ENCODE measurements around the gene ACOT8. TPM values are rescaled to one million over a fixed set of nuclear protein-coding genes. Genes with fewer than 3 reads are reported as not detected.

Gene ACOT8
- total and polyA plus RNA-seq, 5 experiments from 2014 or later, result 29.6 to 46.2 (median 37.5) TPM

DNA sequence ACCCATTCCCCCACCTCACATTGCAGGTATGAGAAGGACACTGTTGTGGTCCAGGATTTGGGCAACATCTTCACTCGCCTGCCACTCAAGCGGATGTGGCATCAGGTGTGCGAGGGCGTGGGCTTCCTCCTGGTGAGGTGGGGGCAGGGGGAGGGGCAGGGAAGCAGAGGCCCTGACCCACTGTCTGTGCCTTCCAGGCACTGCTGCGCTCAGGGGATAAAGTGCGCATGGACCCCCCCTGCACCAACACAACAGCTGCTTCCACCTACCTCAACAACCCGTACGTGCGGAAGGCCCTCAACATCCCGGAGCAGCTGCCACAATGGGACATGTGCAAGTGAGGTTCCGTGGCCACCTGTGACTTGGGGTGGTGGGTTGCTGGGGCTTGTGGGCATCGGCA lies 37.6 kb upstream of the ACOT8 start:
- H3K27ac Mint-ChIP-seq, result peak overlapping the region in 1 of 10 donors; percentile 56
- ATAC-seq (no peak), DNase-seq (no peak)
- H3K9me3 Mint-ChIP-seq, result no peaks in the 10 kb centered on the region
- POLR2A ChIA-PET, result interaction anchor here (0.8 to 7.4 kb wide), 2 partner anchors 13 to 41 kb away, joined by 3 to 120 read pairs; partner anchors contain the start of gene PCIF1
- peaks cover 0 to 38% (median 9%) of the 10 kb centered on the region in 3 donors for H3K36me3 Mint-ChIP-seq
- H3K27me3 Mint-ChIP-seq, result no peaks in the 10 kb centered on the region
- peaks cover 13 to 33% (median 32%) of the 10 kb centered on the region in 4 donors for H3K4me1 Mint-ChIP-seq
- H3K4me3 Mint-ChIP-seq, result no peak overlapping the region

DNA sequence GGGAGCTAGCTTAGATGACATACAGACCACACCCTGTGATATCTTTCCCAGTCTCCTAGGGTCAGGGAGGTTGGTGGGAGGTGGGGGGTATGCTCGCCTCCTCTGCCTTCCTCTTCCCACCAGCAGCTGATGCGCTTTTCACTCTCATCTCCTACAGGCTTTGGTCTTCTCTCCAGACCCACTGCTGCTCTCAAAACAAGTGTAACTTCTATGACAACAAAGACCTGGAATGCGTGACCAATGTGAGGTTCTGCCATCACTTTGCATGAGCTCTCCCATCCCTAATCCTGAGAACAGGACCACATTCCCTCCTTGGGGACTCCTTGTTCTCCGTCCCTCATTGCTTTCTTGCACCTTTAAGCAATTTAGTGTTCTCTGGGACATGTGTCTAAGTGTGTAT lies 36.6 kb upstream of the ACOT8 start:
- ATAC-seq (no peak), DNase-seq (no peak)
- Mint-ChIP-seq H3K27ac (peak overlapping the region in 6 of 10 donors; percentile 32 to 88 (median 66)), H3K4me3 (peak overlapping the region in 8 of 10 donors; percentile 16 to 58 (median 43)), H3K4me1 (peaks cover 13 to 39% (median 36%) of the 10 kb centered on the region in 4 donors), H3K27me3 (no peaks in the 10 kb centered on the region), H3K9me3 (no peaks in the 10 kb centered on the region), H3K36me3 (peaks cover 0 to 35% (median 9%) of the 10 kb centered on the region in 3 donors)
- POLR2A ChIA-PET, result interaction anchor here (7.4 kb wide), 1 partner anchor 42 kb away, joined by 120 read pairs; the partner anchor contains the start of gene PCIF1

DNA sequence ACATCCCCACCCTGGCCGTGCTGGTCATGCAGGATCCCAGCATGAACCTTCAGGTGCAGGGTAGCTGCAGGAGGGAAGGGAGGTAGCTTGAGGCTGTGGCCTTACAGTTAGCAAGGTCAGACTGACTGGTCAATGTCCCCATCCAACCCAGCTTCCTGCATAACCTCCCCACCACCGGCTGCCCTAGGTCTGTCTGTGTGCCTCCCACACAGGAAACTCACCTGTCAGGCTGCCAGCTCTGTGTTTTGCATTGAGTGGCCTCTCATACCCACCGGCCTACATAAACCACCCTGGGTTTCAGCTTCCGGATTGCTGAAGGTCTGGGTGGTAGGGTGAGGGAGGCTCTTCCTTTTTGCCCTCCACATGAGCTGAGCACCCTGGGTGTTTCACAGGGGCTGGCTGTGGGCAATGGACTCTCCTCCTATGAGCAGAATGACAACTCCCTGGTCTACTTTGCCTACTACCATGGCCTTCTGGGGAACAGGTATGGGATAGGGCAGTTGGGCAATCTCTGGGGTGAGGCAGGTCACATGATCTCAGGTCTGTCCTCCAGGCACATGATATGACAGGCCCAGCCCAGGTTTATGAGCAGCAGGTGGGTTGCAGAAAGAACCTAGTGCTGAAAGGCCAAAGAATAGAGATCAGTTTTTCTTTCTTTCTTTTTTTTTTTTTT lies 35.8 kb upstream of the ACOT8 start:
- H3K9me3 Mint-ChIP-seq, result no peaks in the 10 kb centered on the region
- no peak for DNase-seq
- peak overlapping the region; percentile 92 to 96 (median 94) for H3K4me3 Mint-ChIP-seq
- POLR2A ChIA-PET, result interaction anchor here (0.8 to 7.4 kb wide), 7 partner anchors 10 to 79 kb away, joined by 3 to 120 read pairs (median 5); partner anchors contain the start of genes ACOT8, PCIF1, ZNF335 and ZSWIM1
- H3K27ac Mint-ChIP-seq, result peak overlapping the region; percentile 19 to 96 (median 84)
- H3K27me3 Mint-ChIP-seq, result no peaks in the 10 kb centered on the region
- ATAC-seq, result no peak
- peaks cover 0 to 33% (median 9%) of the 10 kb centered on the region in 3 donors for H3K36me3 Mint-ChIP-seq
- peaks cover 13 to 40% (median 39%) of the 10 kb centered on the region in 4 donors for H3K4me1 Mint-ChIP-seq

DNA sequence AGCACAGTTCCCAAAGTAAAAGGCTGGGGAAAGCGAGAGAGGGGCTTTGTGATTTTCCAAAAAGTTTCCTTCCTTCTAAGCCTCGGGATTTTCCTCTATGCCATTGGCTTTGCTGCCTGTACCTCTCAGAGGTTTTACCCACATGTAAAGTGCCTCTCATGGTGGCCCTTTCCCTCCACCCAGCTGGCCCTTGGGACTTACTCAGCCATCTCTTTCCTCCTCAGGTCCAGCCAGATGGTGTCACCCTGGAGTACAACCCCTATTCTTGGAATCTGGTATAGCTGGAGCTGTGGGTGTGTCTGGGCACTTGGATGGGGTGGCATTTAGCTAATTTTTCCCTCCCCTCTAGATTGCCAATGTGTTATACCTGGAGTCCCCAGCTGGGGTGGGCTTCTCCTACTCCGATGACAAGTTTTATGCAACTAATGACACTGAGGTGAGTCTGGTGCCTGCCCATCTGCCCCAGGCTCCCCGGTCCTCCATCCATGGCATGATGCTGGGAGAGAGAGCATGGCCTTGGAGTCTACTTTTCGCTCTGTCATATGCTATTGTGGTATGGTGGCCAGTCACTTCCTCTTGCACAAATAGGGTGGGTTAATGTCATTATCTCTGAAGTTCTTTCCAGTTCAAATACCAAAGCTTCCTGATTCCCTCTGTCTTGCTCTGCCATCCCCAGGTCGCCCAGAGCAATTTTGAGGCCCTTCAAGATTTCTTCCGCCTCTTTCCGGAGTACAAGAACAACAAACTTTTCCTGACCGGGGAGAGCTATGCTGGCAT lies 35.0 kb upstream of the ACOT8 start:
- Mint-ChIP-seq H3K9me3 (no peaks in the 10 kb centered on the region), H3K36me3 (peaks cover 0 to 27% (median 2%) of the 10 kb centered on the region in 3 donors), H3K4me3 (peak overlapping the region; percentile 92 to 96 (median 94)), H3K27ac (peak overlapping the region; percentile 19 to 96 (median 79)), H3K4me1 (peaks cover 13 to 45% (median 43%) of the 10 kb centered on the region in 4 donors), H3K27me3 (no peaks in the 10 kb centered on the region)
- ATAC-seq (no peak), DNase-seq (no peak)
- POLR2A ChIA-PET, result interaction anchor here (0.8 to 7.4 kb wide), 8 partner anchors 9 to 80 kb away, joined by 3 to 120 read pairs (median 5); partner anchors contain the start of genes ACOT8, PCIF1, ZNF335 and ZSWIM1

DNA sequence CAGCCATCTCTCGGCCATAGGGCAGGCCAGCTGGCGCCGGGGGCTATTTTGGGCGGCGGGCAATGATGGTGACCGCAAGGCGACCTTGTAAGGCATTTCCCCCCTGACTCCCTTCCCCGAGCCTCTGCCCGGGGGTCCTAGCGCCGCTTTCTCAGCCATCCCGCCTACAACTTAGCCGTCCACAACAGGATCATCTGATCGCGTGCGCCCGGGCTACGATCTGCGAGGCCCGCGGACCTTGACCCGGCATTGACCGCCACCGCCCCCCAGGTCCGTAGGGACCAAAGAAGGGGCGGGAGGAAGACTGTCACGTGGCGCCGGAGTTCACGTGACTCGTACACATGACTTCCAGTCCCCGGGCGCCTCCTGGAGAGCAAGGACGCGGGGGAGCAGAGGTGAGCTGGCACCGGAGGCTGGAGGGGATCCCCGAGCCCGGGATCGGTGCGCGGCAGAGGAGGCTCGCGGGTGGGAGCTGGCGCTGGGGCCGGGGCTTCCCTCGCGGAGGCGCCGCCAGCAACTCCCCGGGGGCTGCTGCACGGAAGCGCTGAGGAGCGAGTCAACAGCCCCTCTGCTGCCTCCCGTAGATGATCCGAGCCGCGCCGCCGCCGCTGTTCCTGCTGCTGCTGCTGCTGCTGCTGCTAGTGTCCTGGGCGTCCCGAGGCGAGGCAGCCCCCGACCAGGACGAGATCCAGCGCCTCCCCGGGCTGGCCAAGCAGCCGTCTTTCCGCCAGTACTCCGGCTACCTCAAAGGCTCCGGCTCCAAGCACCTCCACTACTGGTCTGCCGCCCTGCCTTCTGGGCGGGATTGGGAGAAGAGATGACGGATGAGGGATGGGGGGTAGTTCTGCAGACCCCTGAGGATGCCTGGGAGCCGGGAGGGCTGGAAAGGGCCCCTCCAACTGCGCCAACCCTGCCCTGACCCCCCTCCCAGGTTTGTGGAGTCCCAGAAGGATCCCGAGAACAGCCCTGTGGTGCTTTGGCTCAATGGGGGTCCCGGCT lies 34.1 kb upstream of the ACOT8 start, which contains the start of the genes CTSA and NEURL2:
CTSA (plus strand) TSS at position 351 of the 999 bp plus-strand sequence; CDS start at position 585, 234 bp downstream.
NEURL2 (minus strand) TSS at position 224 of the 999 bp plus-strand sequence; CDS start at position 7, 217 bp downstream.
- ATAC-seq (peak; percentile 80 to 86), DNase-seq (peak; percentile 72 to 92 (median 82))
- POLR2A ChIA-PET, result interaction anchor here (0.6 to 7.4 kb wide), 12 partner anchors 8 to 527 kb away, joined by 3 to 120 read pairs (median 6); partner anchors contain the start of genes ACOT8, PCIF1, SNX21 and ZNF335
- Mint-ChIP-seq H3K9me3 (no peaks in the 10 kb centered on the region), H3K4me1 (peaks cover 15 to 50% (median 43%) of the 10 kb centered on the region in 4 donors), H3K27ac (peak within 1 kb of the TSS; percentile 88 to 96 (median 94)), H3K4me3 (peak within 1 kb of the TSS; percentile 92 to 96 (median 94)), H3K27me3 (no peaks in the 10 kb centered on the region), H3K36me3 (peaks cover 0 to 22% (median 2%) of the 10 kb centered on the region in 3 donors)

GRCh38 chr20:45890077-45890984 lies 33.1 kb upstream of the ACOT8 start:
- DNase-seq (peak; percentile 21 to 78 (median 43)), ATAC-seq (peak; percentile 54 to 56)
- Mint-ChIP-seq H3K27ac (peak overlapping the region; percentile 84 to 96 (median 90)), H3K27me3 (no peaks in the 10 kb centered on the region), H3K9me3 (no peaks in the 10 kb centered on the region), H3K4me3 (peak overlapping the region; percentile 92 to 96 (median 94)), H3K4me1 (peaks cover 16 to 50% (median 45%) of the 10 kb centered on the region in 4 donors), H3K36me3 (peaks cover 0 to 21% (median 2%) of the 10 kb centered on the region in 3 donors)
- POLR2A ChIA-PET, result interaction anchor here (0.5 to 7.4 kb wide), 19 partner anchors 9 to 526 kb away, joined by 3 to 120 read pairs (median 5); partner anchors contain the start of genes ACOT8, PCIF1, SNX21 and ZNF335

- no peak for DNase-seq
Measured at GRCh38 chr20:45888681-45889080, 31.5 kb upstream of the ACOT8 start.

DNA sequence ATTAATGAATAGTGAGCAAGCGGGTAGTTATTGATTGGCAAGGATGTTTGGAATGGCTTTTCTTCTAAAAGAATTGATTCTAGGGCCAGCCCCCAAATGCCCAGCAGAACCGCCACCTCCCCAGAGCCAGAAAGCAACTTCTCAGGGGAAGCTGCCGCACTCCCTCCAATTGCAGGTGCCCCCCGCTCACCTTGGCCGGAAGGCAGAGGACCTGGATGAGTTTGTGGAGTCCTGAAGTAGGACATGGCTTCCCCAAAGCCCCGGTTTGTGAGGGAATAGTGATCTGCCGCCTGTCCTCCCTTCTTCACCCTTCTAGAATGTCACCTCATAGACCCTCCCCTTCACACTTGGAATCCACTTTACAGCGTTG lies 30.1 kb upstream of the ACOT8 start, which contains the start of gene SPATA25:
SPATA25 (minus strand) TSS at position 277 of the 370 bp plus-strand sequence; CDS start at position 245, 32 bp downstream.
- H3K27me3 Mint-ChIP-seq, result no peaks in the 10 kb centered on the region

More at GRCh38 chr20:45888681-45889080, 31.5 kb upstream of the ACOT8 start:
- peaks cover 0 to 20% (median 2%) of the 10 kb centered on the region in 3 donors for H3K36me3 Mint-ChIP-seq
- peak overlapping the region in 2 of 10 donors; percentile 37 to 60 for H3K4me3 Mint-ChIP-seq
- no peaks in the 10 kb centered on the region for H3K9me3 Mint-ChIP-seq
- H3K27me3 Mint-ChIP-seq, result no peaks in the 10 kb centered on the region
- peak overlapping the region in 5 of 10 donors; percentile 5 to 80 (median 60) for H3K27ac Mint-ChIP-seq
- no peak for ATAC-seq
- H3K4me1 Mint-ChIP-seq, result peaks cover 22 to 52% (median 49%) of the 10 kb centered on the region in 4 donors
- POLR2A ChIA-PET, result interaction anchor here (1.2 to 7.4 kb wide), 4 partner anchors 12 to 47 kb away, joined by 3 to 120 read pairs (median 20); partner anchors contain the start of genes ACOT8, PCIF1 and ZSWIM3

GRCh38 chr20:45886590-45887345 lies 29.6 kb upstream of the ACOT8 start:
- Mint-ChIP-seq H3K36me3 (peaks cover 0 to 30% (median 0%) of the 10 kb centered on the region in 3 donors), H3K27ac (peak overlapping the region in 3 of 10 donors; percentile 13 to 41 (median 38)), H3K4me1 (peaks cover 16 to 56% (median 51%) of the 10 kb centered on the region in 4 donors), H3K4me3 (no peak overlapping the region), H3K9me3 (no peaks in the 10 kb centered on the region), H3K27me3 (no peaks in the 10 kb centered on the region)
- ATAC-seq (no peak), DNase-seq (no peak)
- POLR2A ChIA-PET, result interaction anchor here (0.9 to 1.2 kb wide), 1 partner anchor 48 kb away, joined by 3 to 4 read pairs; no protein-coding TSS in a partner anchor

More for the DNA sequence above, 30.1 kb upstream of the ACOT8 start, which contains the start of gene SPATA25:
- Mint-ChIP-seq H3K4me3 (no peak within 1 kb of the TSS), H3K4me1 (peaks cover 16 to 54% (median 52%) of the 10 kb centered on the region in 4 donors), H3K9me3 (no peaks in the 10 kb centered on the region), H3K36me3 (peaks cover 0 to 30% (median 0%) of the 10 kb centered on the region in 3 donors), H3K27ac (peak within 1 kb of the TSS in 7 of 10 donors; percentile 38 to 80 (median 54))
- no peak for DNase-seq
- POLR2A ChIA-PET, result interaction anchor here (1.2 kb wide), 2 partner anchors 13 to 48 kb away, joined by 3 to 4 read pairs; no protein-coding TSS in a partner anchor
- ATAC-seq, result no peak
